ENCODE results near the gene PITRM1. TPM values are rescaled to one million over a fixed set of nuclear protein-coding genes. Genes with fewer than 3 reads are reported as not detected.
A peak's percentile ranks its signal among the peaks of the same experiment; 100 is the strongest.

Gene PITRM1
- polyA plus RNA-seq, 1 donor, result 57.9 TPM

DNA sequence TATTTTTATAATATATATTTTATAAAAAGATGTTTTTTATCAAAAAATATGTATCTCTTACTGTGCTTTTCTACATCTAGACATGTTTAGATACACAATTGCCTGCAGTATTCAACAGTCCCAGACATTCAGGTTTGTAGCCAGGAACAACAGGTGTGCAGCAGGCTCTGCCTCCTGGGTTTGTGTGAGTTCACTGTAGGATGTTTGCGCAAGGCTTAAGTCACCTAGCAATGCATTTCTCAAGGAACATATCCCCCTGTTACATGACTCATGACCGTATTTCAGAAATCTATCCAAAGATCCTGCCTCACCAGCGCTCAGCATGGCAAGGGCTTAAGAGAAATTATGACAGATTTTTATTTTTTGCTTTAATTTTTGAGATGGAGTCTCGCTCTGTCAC is 41.5 kb downstream of the PITRM1 start:
- 100% methylated on average over 1 of the region's 4 CpGs for WGBS (ENCODE audit: insufficient coverage, low lambda C conversion rate)
- peaks cover 14% of the 10 kb centered on the region for H3K9me3 ChIP-seq (ENCODE audit: control insufficient read depth, low read depth, low read length)
- no peaks in the 10 kb centered on the region for H3K27me3 ChIP-seq (ENCODE audit: control insufficient read depth, insufficient read depth, low read length)
- peak; percentile 45 to 61 for DNase-seq
- H3K4me3 ChIP-seq (ENCODE audit: low read length), result no peak overlapping the region
- H3K36me3 ChIP-seq (ENCODE audit: control insufficient read depth, insufficient read depth, low read length), result peaks cover 35% of the 10 kb centered on the region
- H3K4me1 ChIP-seq (ENCODE audit: control insufficient read depth, insufficient read depth, low read length), result peaks cover 4% of the 10 kb centered on the region
- no peak overlapping the region for H3K27ac ChIP-seq (ENCODE audit: low read length)

DNA sequence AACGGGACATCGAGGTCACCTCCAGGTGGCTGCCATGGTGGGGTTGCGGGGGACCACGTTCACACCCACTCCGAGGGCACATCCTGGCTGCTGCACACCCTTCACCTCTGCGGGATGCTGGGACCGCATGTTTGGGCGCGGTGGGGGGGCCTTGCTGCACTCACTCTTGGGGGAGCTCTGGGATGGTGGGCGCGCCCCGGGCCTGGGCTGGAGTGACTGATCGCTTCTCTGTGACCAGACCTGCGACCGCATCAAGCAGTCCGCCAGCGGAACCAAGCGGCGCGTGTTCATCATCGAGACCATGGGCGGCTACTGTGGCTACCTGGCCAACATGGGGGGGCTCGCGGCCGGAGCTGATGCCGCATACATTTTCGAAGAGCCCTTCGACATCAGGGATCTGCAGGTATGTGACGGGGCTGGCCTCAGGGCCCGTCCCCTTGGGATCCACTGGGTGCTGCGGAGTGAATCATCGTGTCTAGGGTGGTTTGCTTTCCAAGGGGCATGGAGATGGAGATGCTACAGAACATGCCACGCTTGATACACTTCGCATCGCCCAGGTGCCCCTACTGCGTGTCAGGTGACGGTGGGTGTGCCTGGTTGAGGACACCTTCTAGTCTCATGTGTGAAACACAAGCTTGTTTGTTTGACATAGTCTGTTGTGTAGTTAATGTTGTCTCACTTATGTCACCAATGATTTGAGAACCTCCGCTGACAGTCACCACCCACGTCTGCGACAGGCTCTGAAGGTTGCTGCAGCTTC is 42.8 kb downstream of the PITRM1 start:
- Histone ChIP-seq H3K27me3 (ENCODE audit: control insufficient read depth, insufficient read depth, low read length) (no peaks in the 10 kb centered on the region), H3K9me3 (ENCODE audit: control insufficient read depth, low read depth, low read length) (peaks cover 14% of the 10 kb centered on the region), H3K4me3 (ENCODE audit: low read length) (no peak overlapping the region), H3K27ac (ENCODE audit: low read length) (no peak overlapping the region), H3K36me3 (ENCODE audit: control insufficient read depth, insufficient read depth, low read length) (peaks cover 25% of the 10 kb centered on the region), H3K4me1 (ENCODE audit: control insufficient read depth, insufficient read depth, low read length) (peaks cover 4% of the 10 kb centered on the region)
- no peak for DNase-seq
- WGBS (ENCODE audit: insufficient coverage, low lambda C conversion rate), result 100% methylated on average over 2 of the region's 40 CpGs

DNA sequence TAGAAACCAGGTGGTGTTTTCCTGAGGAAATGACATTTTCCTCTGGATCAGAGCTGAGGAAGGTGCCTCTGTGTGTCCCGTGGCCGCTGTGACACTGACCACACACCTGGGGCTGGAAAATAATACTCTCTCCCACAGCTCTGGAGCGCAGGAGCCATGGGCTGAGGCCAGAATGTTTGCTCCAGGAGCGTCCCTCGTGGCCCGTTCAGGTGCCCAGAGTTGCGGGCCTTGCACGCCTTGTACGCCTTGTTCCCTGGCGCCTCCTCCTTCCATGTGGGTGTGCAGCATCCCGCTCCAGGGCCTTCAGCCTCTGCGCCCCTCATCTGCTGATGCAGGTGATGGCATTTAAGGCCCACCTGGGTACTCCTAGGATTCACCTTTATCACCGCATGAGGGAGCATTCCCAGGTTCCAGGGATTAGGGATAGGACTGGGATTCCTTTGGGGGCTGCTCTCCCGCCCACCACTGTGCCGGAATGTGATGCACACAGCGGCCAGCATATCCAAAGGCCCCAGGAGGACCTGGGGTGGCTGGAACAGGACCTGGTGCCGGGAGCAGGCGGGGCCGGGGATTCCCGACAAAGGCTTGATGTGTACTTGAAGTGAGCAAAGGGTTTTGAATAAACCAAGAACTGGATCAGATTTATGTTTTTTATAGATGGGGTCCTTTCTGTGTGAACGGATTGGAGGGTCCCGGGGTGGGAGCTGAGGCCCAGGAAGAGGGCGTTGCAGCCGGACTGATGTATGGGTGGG is 44.0 kb downstream of the PITRM1 start:
- DNase-seq, result no peak

DNA sequence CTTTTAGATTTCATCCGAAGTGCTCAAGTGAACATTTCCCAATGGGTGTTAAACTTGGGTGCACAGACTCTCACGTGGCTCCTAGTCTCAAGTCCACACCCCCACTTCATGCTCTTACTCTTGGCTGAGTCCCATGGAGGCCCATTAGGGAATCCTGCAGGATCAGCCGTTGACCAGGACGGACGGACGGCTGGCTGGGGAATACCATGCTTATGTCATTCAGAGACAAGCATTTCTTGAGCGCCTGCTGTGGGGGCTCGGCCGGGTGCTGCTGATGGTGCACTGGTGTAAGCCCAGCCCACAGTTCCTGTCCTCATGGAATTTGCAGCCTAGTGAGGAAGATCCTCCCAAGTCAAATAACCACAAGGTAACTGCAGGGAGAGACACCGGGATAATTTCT is 44.7 kb downstream of the PITRM1 start:
- Histone ChIP-seq H3K4me3 (ENCODE audit: low read length) (no peak overlapping the region), H3K27ac (ENCODE audit: low read length) (no peak overlapping the region), H3K9me3 (ENCODE audit: control insufficient read depth, low read depth, low read length) (peaks cover 14% of the 10 kb centered on the region), H3K36me3 (ENCODE audit: control insufficient read depth, insufficient read depth, low read length) (peaks cover 14% of the 10 kb centered on the region), H3K4me1 (ENCODE audit: control insufficient read depth, insufficient read depth, low read length) (peaks cover 4% of the 10 kb centered on the region), H3K27me3 (ENCODE audit: control insufficient read depth, insufficient read depth, low read length) (no peaks in the 10 kb centered on the region)
- no CpG with 5 or more reads among the region's 10 CpGs for whole genome bisulfite sequencing (ENCODE audit: insufficient coverage, low lambda C conversion rate)
- DNase-seq, result no peak

More for the DNA sequence above, 44.0 kb downstream of the PITRM1 start:
- H3K4me3 ChIP-seq (ENCODE audit: low read length), result no peak overlapping the region
- peaks cover 14% of the 10 kb centered on the region for H3K9me3 ChIP-seq (ENCODE audit: control insufficient read depth, low read depth, low read length)
- peaks cover 16% of the 10 kb centered on the region for H3K36me3 ChIP-seq (ENCODE audit: control insufficient read depth, insufficient read depth, low read length)
- H3K4me1 ChIP-seq (ENCODE audit: control insufficient read depth, insufficient read depth, low read length), result peaks cover 4% of the 10 kb centered on the region
- no CpG with 5 or more reads among the region's 24 CpGs for WGBS (ENCODE audit: insufficient coverage, low lambda C conversion rate)
- no peaks in the 10 kb centered on the region for H3K27me3 ChIP-seq (ENCODE audit: control insufficient read depth, insufficient read depth, low read length)
- H3K27ac ChIP-seq (ENCODE audit: low read length), result no peak overlapping the region

DNA sequence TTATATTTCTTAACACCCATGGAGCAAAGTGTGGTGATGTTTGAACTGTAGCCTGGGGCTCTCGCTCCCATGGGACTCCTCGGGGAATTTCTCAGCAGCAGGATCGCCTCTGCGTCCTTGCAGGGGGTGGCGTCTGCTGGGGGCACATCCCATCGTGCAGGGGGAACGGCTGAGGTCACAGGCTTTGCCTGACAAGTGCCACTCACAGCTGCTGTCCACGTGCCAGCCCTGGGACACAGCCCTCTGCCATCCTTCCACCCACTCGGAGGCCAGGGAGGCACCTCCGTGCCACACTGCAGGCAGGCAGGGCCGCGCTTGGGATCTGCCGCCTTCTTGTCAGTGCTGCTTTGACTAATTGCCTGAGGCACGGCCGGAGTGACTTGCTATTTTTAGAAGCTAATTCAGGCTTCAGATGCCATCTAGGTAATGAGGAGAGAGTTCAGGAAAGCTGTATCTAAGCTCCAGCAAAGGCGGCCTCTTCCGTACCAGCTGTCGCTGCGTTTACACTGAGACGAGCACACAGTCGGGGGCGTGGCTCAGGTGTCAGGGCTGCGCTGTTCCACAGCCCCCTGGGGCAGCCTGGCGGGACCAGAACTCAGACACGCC is 45.7 kb downstream of the PITRM1 start:
- DNase-seq, result peak; percentile 14 to 62

DNA sequence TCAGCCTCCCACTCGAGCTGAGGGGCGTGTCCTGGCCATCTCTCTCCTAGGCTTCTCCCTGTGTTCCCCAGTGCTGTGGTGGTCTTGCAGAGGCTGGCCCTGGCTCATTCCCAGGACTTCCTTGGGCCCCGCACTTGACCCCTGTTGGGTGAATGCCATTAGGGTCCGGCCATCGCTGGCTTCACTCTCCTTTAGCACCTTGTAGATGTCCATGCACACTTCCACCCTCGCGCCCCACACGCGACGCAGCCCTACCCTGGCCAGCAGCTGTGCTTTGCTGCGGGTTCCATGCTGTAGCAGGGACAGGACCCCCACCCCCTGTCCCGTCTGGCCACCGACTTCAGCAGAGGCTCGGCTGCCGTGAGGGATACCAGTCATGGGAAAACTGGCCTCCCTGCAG is 46.3 kb downstream of the PITRM1 start:
- Histone ChIP-seq H3K4me1 (ENCODE audit: control insufficient read depth, insufficient read depth, low read length) (peaks cover 4% of the 10 kb centered on the region), H3K36me3 (ENCODE audit: control insufficient read depth, insufficient read depth, low read length) (peaks cover 3% of the 10 kb centered on the region), H3K27ac (ENCODE audit: low read length) (peak overlapping the region; percentile 17), H3K9me3 (ENCODE audit: control insufficient read depth, low read depth, low read length) (peaks cover 14% of the 10 kb centered on the region), H3K4me3 (ENCODE audit: low read length) (no peak overlapping the region), H3K27me3 (ENCODE audit: control insufficient read depth, insufficient read depth, low read length) (no peaks in the 10 kb centered on the region)
- no CpG with 5 or more reads among the region's 15 CpGs for WGBS (ENCODE audit: insufficient coverage, low lambda C conversion rate)
- DNase-seq, result no peak

More for the DNA sequence above, 45.7 kb downstream of the PITRM1 start:
- peak overlapping the region; percentile 17 for H3K27ac ChIP-seq (ENCODE audit: low read length)
- H3K9me3 ChIP-seq (ENCODE audit: control insufficient read depth, low read depth, low read length), result peaks cover 14% of the 10 kb centered on the region
- no peaks in the 10 kb centered on the region for H3K27me3 ChIP-seq (ENCODE audit: control insufficient read depth, insufficient read depth, low read length)
- H3K36me3 ChIP-seq (ENCODE audit: control insufficient read depth, insufficient read depth, low read length), result peaks cover 3% of the 10 kb centered on the region
- no CpG with 5 or more reads among the region's 25 CpGs for WGBS (ENCODE audit: insufficient coverage, low lambda C conversion rate)
- H3K4me3 ChIP-seq (ENCODE audit: low read length), result no peak overlapping the region
- H3K4me1 ChIP-seq (ENCODE audit: control insufficient read depth, insufficient read depth, low read length), result peaks cover 4% of the 10 kb centered on the region

DNA sequence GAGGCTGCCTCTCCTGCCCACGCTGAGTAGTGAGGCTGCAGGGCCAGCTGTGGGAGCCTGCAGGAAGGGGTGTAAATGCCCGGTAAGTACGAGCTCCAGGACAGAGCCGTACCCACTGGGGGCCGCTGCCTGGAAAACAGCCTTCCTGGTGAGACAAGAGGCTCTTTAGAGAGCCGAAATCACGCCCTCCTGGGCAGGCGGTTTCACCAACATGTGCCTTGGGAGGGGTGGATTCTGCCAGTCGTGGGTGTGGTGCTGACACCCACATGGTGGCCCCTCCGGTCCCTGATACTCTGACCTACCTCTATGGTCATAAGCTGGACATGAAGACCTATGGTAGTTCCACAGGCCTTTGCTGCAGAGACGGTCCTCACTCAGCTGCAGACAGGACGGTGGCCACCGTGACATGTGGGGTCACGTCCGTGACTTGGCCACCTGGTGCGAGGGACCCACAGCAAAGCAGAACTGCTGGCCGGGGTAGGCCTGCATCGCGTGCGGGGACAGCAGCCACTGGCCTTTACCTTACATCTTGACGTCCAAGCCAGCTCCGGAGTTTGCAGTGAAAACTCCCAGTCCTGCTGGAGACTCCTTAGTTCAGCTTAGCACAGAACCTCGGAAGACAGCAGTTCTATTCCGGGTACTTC is 46.9 kb downstream of the PITRM1 start:
- peaks cover 4% of the 10 kb centered on the region for H3K4me1 ChIP-seq (ENCODE audit: control insufficient read depth, insufficient read depth, low read length)
- WGBS (ENCODE audit: insufficient coverage, low lambda C conversion rate), result no CpG with 5 or more reads among the region's 24 CpGs
- peaks cover 3% of the 10 kb centered on the region for H3K36me3 ChIP-seq (ENCODE audit: control insufficient read depth, insufficient read depth, low read length)
- H3K27me3 ChIP-seq (ENCODE audit: control insufficient read depth, insufficient read depth, low read length), result no peaks in the 10 kb centered on the region
- no peak overlapping the region for H3K4me3 ChIP-seq (ENCODE audit: low read length)
- H3K27ac ChIP-seq (ENCODE audit: low read length), result no peak overlapping the region
- peaks cover 14% of the 10 kb centered on the region for H3K9me3 ChIP-seq (ENCODE audit: control insufficient read depth, low read depth, low read length)
- no peak for DNase-seq

- no peak for DNase-seq
- H3K4me3 ChIP-seq (ENCODE audit: low read length), result no peak overlapping the region
- no CpG with 5 or more reads among the region's 40 CpGs for WGBS (ENCODE audit: insufficient coverage, low lambda C conversion rate)
- H3K4me1 ChIP-seq (ENCODE audit: control insufficient read depth, insufficient read depth, low read length), result peaks cover 4% of the 10 kb centered on the region
- H3K27me3 ChIP-seq (ENCODE audit: control insufficient read depth, insufficient read depth, low read length), result no peaks in the 10 kb centered on the region
- peaks cover 11% of the 10 kb centered on the region for H3K9me3 ChIP-seq (ENCODE audit: control insufficient read depth, low read depth, low read length)
- no peak overlapping the region for H3K27ac ChIP-seq (ENCODE audit: low read length)
- peaks cover 3% of the 10 kb centered on the region for H3K36me3 ChIP-seq (ENCODE audit: control insufficient read depth, insufficient read depth, low read length)
These were observed 48.0 kb downstream of the PITRM1 start for GRCh38 chr10:3124412-3125175.

GRCh38 chr10:3123571-3124411 is 48.8 kb downstream of the PITRM1 start:
- peaks cover 9% of the 10 kb centered on the region for H3K9me3 ChIP-seq (ENCODE audit: control insufficient read depth, low read depth, low read length)
- DNase-seq, result no peak
- 100% methylated on average over 1 of the region's 32 CpGs for WGBS (ENCODE audit: insufficient coverage, low lambda C conversion rate)
- peaks cover 4% of the 10 kb centered on the region for H3K4me1 ChIP-seq (ENCODE audit: control insufficient read depth, insufficient read depth, low read length)
- H3K4me3 ChIP-seq (ENCODE audit: low read length), result no peak overlapping the region
- peaks cover 3% of the 10 kb centered on the region for H3K36me3 ChIP-seq (ENCODE audit: control insufficient read depth, insufficient read depth, low read length)
- H3K27me3 ChIP-seq (ENCODE audit: control insufficient read depth, insufficient read depth, low read length), result no peaks in the 10 kb centered on the region
- H3K27ac ChIP-seq (ENCODE audit: low read length), result no peak overlapping the region

All from large intestine (tissue), 3 donors.